Endothelial cell of umbilical vein (primary cell): Measurements from ENCODE around the gene WDPCP. TPM values are rescaled to one million over a fixed set of nuclear protein-coding genes. Genes with fewer than 3 reads are reported as not detected.

Source experiments
- BruUV-seq: library from RNA; stranded (reverse); fragments of 400-500 nt; replicated peaks from 2 replicates; lab custom pipeline; 2021; lab: Mats Ljungman, UMichigan
- CTCF ChIA-PET: fragments of 300-600, 350-600 bp; sonication (Branson Sonifier 250); formaldehyde crosslinking; loops from one replicate; lab custom pipeline; 2021; ENCODE audit warnings: antibody characterized with exemption, inconsistent platforms; lab: Charles Lee
- POLR2A ChIA-PET: fragments of 300-600, 350-600 bp; sonication (Branson Sonifier 250); formaldehyde crosslinking; loops from one replicate; lab custom pipeline; 2021; ENCODE audit warnings: antibody characterized with exemption, inconsistent platforms; lab: Charles Lee
- DNase-seq: peaks from one replicate; pipeline ENCODE4 v3.0.0-alpha.2; 2011; ENCODE audit warnings: low read depth, low spot score
- FAIRE-seq: peaks from 2 replicates; lab custom pipeline; 2011; peaks lifted over from hg19 to GRCh38; lab: Jason Lieb, UNC
- H2AFZ ChIP-seq: 2 replicates; pipeline ENCODE4 v1.6.0; 2012; ENCODE audit warnings: low read depth, low read length, control low read depth, inconsistent platforms
- H3K27ac ChIP-seq: 2 replicates; pipeline ENCODE4 v1.5.1; 2011; ENCODE audit warnings: low read depth, mild to moderate bottlenecking, control low read depth, low read length, moderate library complexity; ENCODE audit not compliant: insufficient read depth
- H3K27me3 ChIP-seq, 2 experiments: 2 replicates each; pipeline versions ENCODE4 v1.6.0 to v1.6.1; 2011; ENCODE audit warnings: low read length in 2 of 2, mixed read lengths in 1 of 2; ENCODE audit not compliant: control insufficient read depth in 2 of 2, insufficient read depth in 2 of 2
- H3K36me3 ChIP-seq, 2 experiments: 2 replicates in 1 of 2; 3 replicates in 1 of 2; pipeline ENCODE4 v1.5.1; 2011; ENCODE audit warnings: low read length in 2 of 2, mild to moderate bottlenecking in 1 of 2, moderate library complexity in 1 of 2; ENCODE audit not compliant: control insufficient read depth in 2 of 2, insufficient read depth in 2 of 2; ENCODE audit errors: extremely low read depth in 1 of 2
- H3K4me1 ChIP-seq: 3 replicates; pipeline ENCODE4 v1.5.1; 2011; ENCODE audit warnings: mild to moderate bottlenecking, low read length; ENCODE audit not compliant: control insufficient read depth, insufficient read depth; ENCODE audit errors: extremely low read depth
- H3K4me2 ChIP-seq: 2 replicates; pipeline ENCODE4 v1.6.1; 2011; ENCODE audit warnings: low read length, control low read depth, mixed read lengths; ENCODE audit not compliant: insufficient read depth
- H3K4me3 ChIP-seq, 3 experiments: fragments of 200-600 bp in 1 of 3; sonication (generic), shearing (Covaris generic) in 1 of 3; replicated peaks in 1 of 3; 2 replicates each; pipeline ENCODE4 v1.5.1; 2011 to 2016; ENCODE audit warnings: control low read depth in 3 of 3, low read length in 3 of 3, mild to moderate bottlenecking in 2 of 3, inconsistent platforms in 1 of 3, low read depth in 1 of 3, moderate library complexity in 1 of 3; ENCODE audit not compliant: insufficient read depth in 1 of 3
- H3K79me2 ChIP-seq: 2 replicates; pipeline ENCODE4 v1.6.0; 2012; ENCODE audit warnings: low read length, inconsistent platforms; ENCODE audit not compliant: control insufficient read depth, insufficient read depth
- H3K9ac ChIP-seq: replicated peaks from 2 replicates; pipeline ENCODE3; 2011; ENCODE audit warnings: low read length, control low read depth; ENCODE audit not compliant: insufficient read depth; ENCODE audit errors: extremely low read depth
- H3K9me1 ChIP-seq: replicated peaks from 3 replicates; pipeline ENCODE4 v1.6.0; 2011; ENCODE audit warnings: mild to moderate bottlenecking, low read length; ENCODE audit not compliant: control insufficient read depth, insufficient read depth; ENCODE audit errors: extremely low read depth
- H3K9me3 ChIP-seq: replicated peaks from 2 replicates; pipeline ENCODE4 v1.5.1; 2012; ENCODE audit warnings: low read length, inconsistent platforms; ENCODE audit not compliant: control insufficient read depth, insufficient read depth
- H4K20me1 ChIP-seq: replicated peaks from 2 replicates; pipeline ENCODE3; 2011; ENCODE audit warnings: mild to moderate bottlenecking, low read length; ENCODE audit not compliant: control insufficient read depth, insufficient read depth; ENCODE audit errors: extremely low read depth
- EZH2 ChIP-seq: IDR thresholded peaks from 2 replicates; pipeline ENCODE4 v1.6.1; 2012; ENCODE audit warnings: borderline replicate concordance, low read depth, mild to moderate bottlenecking, moderate library complexity, low read length, inconsistent platforms; ENCODE audit not compliant: severe bottlenecking
- FOS ChIP-seq: IDR thresholded peaks from 2 replicates; pipeline ENCODE4 v1.6.1; 2011; ENCODE audit warnings: mild to moderate bottlenecking, low read length, moderate library complexity, borderline replicate concordance; ENCODE audit not compliant: insufficient read depth
- GATA2 ChIP-seq: IDR thresholded peaks from 2 replicates; pipeline ENCODE4 v1.7.0; 2011; ENCODE audit warnings: low read depth, mild to moderate bottlenecking, moderate library complexity, mixed read lengths, low read length; ENCODE audit not compliant: insufficient read length, insufficient read depth
- JUN ChIP-seq: IDR thresholded peaks from 2 replicates; pipeline ENCODE4 v1.6.1; 2011; ENCODE audit warnings: borderline replicate concordance, low read depth; ENCODE audit not compliant: insufficient read length, insufficient read depth
- MYC ChIP-seq: IDR thresholded peaks from one replicate; pipeline ENCODE4 v1.6.1; 2011; ENCODE audit warnings: mild to moderate bottlenecking, low read depth, low read length
- POLR2A ChIP-seq: IDR thresholded peaks from 2 replicates; pipeline ENCODE4 v1.6.1; 2012; ENCODE audit warnings: low read depth, mild to moderate bottlenecking, control low read depth, low read length
- POLR2AphosphoS5 ChIP-seq: IDR thresholded peaks from 2 replicates; pipeline ENCODE4 v1.6.1; 2012; ENCODE audit warnings: low read depth, mild to moderate bottlenecking, control low read depth, low read length, moderate library complexity; ENCODE audit not compliant: insufficient read depth
- dilution Hi-C: fragments of 300-500 bp; cut with MboI; formaldehyde crosslinking; loops from one replicate; pipeline ENCODE4 v1.15.0; 2019; ENCODE audit warnings: low sequenced_read_pairs; ENCODE audit not compliant: extremely low pct_ligation_motif_present
- intact Hi-C: fragments of 100-400 bp; cut with micrococcal nuclease; formaldehyde crosslinking; loops from one replicate; pipeline ENCODE4 v1.10.0; 2022
- polyA plus RNA-seq, 4 experiments: library from polyadenylated mRNA; depleted of rRNA in 3 of 4; stranded (reverse) in 3 of 4; unstranded in 1 of 4; fragments of >200 nt; gene quantifications; 2 replicates each; pipeline versions ENCODE4 v1.2.1 to v1.2.3, GENCODE V29; 2011 to 2012; ENCODE audit warnings: missing spikeins in 1 of 4
- total RNA-seq: library from RNA; stranded (reverse); gene quantifications from 2 replicates; pipeline ENCODE4 v1.2.3, GENCODE V29; 2021
- TF ChIP-seq, protein P1 (sequence below): IDR thresholded peaks from 2 replicates; pipeline ENCODE4 v1.6.1; 2011; ENCODE audit not compliant: insufficient read depth, insufficient read length
- TF ChIP-seq, protein P2 (sequence below), 2 donors: IDR thresholded peaks; 1 replicate in 1 of 2; 2 replicates in 1 of 2; pipeline ENCODE4 v1.5.1; 2011; ENCODE audit warnings: low read length in 2 of 2, mild to moderate bottlenecking in 2 of 2, moderate library complexity in 2 of 2, control low read depth in 1 of 2, inconsistent platforms in 1 of 2, low read depth in 1 of 2; ENCODE audit not compliant: insufficient read depth in 1 of 2; ENCODE audit errors: extremely low read depth in 1 of 2

WDPCP gene
- total and polyA plus RNA-seq, 2 donors (not counting 3 experiments of a cell fraction or from before 2014, with no cell fraction given), result 4.0 to 8.8 TPM

DNA sequence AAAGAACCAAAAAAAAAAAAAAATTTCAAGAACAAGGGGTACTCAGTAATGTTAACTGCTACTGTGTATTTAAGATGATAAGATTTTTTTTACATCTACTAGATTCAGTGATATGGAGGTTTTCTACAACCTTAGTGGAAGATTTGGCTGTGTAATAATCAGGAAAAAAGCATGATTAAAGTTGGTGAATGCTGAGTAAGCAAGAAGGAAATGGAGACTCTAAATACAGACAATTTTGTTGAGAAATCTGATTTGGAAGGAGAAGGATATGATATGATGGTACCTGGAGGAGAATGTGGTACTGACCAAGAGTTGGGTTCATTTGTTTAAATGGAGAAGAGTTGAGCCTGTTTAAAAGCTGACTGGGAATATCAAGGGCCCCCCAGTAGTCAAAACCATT, 125.1 kb downstream of the WDPCP start:
- peaks cover 3% of the 10 kb centered on the region for H3K4me1 ChIP-seq
- no peaks in the 10 kb centered on the region for H3K79me2 ChIP-seq
- H3K9me1 ChIP-seq, result no peaks in the 10 kb centered on the region
- H3K4me3 ChIP-seq, result no peak overlapping the region
- TF ChIP-seq POLR2AphosphoS5, result no peak
- TF ChIP-seq, protein P1, sequence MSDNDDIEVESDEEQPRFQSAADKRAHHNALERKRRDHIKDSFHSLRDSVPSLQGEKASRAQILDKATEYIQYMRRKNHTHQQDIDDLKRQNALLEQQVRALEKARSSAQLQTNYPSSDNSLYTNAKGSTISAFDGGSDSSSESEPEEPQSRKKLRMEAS, result no peak
- no peak for TF ChIP-seq EZH2
- no peak for TF ChIP-seq GATA2
- no peak for TF ChIP-seq JUN
- TF ChIP-seq FOS, result no peak
- TF ChIP-seq, protein P2, sequence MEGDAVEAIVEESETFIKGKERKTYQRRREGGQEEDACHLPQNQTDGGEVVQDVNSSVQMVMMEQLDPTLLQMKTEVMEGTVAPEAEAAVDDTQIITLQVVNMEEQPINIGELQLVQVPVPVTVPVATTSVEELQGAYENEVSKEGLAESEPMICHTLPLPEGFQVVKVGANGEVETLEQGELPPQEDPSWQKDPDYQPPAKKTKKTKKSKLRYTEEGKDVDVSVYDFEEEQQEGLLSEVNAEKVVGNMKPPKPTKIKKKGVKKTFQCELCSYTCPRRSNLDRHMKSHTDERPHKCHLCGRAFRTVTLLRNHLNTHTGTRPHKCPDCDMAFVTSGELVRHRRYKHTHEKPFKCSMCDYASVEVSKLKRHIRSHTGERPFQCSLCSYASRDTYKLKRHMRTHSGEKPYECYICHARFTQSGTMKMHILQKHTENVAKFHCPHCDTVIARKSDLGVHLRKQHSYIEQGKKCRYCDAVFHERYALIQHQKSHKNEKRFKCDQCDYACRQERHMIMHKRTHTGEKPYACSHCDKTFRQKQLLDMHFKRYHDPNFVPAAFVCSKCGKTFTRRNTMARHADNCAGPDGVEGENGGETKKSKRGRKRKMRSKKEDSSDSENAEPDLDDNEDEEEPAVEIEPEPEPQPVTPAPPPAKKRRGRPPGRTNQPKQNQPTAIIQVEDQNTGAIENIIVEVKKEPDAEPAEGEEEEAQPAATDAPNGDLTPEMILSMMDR (IDR thresholded peaks at IDR 0.05; ENCODE audit: extremely low read depth in 1 of 2, insufficient read depth in 1 of 2, low read depth in 1 of 2, low read length in 2 of 2), result no peak
- no peak for TF ChIP-seq POLR2A
- no peak for TF ChIP-seq MYC
- H4K20me1 ChIP-seq, result no peaks in the 10 kb centered on the region
- no peak overlapping the region for H3K4me2 ChIP-seq
- no peak overlapping the region for H2AFZ ChIP-seq
- ChIA-PET POLR2A (no interaction called here), CTCF (no interaction called here)
- H3K9me3 ChIP-seq, result no peaks in the 10 kb centered on the region
- DNase-seq (no peak), FAIRE-seq (no peak)
- H3K27ac ChIP-seq, result no peak overlapping the region
- dilution Hi-C loops (no loop called here), intact Hi-C loops (no loop called here)
- H3K9ac ChIP-seq, result no peak overlapping the region
- BruUV-seq, result no TSS peak
- H3K27me3 ChIP-seq, result no peaks in the 10 kb centered on the region
- no peaks in the 10 kb centered on the region for H3K36me3 ChIP-seq
